ENCODE results near the gene FAAP20.

- TF ChIP-seq CTCF (IDR thresholded peaks at IDR 0.05; ENCODE audit: poor library complexity, severe bottlenecking) (no peak), EZH2 (IDR thresholded peaks at IDR 0.05; ENCODE audit: borderline replicate concordance, insufficient read depth, low read length, poor library complexity, severe bottlenecking) (no peak), SMC3 (conservative IDR thresholded peaks at IDR 0.05; ENCODE audit: poor library complexity) (no peak), EP300 (conservative IDR thresholded peaks at IDR 0.05; ENCODE audit: poor library complexity, severe bottlenecking) (no peak), REST (IDR thresholded peaks at IDR 0.05; ENCODE audit: borderline replicate concordance) (no peak), TAF1 (IDR thresholded peaks at IDR 0.05; ENCODE audit: low read depth) (no peak)
Measured at GRCh38 chr1:2163205-2163604, 31.4 kb downstream of the FAAP20 start.
